Measurements from ENCODE around the gene USP24.

GRCh38 chr1:55159571-55159970 lies 55.6 kb downstream of the USP24 start:
- TF ChIP-seq CTCF (IDR thresholded peaks at IDR 0.05) (no peak), POLR2A (IDR thresholded peaks at IDR 0.05) (no peak)
